HL-60 (cell line): Measurements from ENCODE around the gene TPPP2.

Experiments used
- CTCF ChIP-seq: IDR thresholded peaks from one replicate; pipeline ENCODE4 v1.5.1; 2011; ENCODE audit warnings: low read length, control low read depth, inconsistent platforms; ENCODE audit not compliant: insufficient read depth
- GABPA ChIP-seq: IDR thresholded peaks from 2 replicates; pipeline ENCODE4 v1.6.1; 2012; ENCODE audit warnings: low read depth
- POLR2AphosphoS5 ChIP-seq: IDR thresholded peaks from 2 replicates; pipeline ENCODE4 v1.6.1; 2012; ENCODE audit warnings: low read depth
- SPI1 ChIP-seq: IDR thresholded peaks from 2 replicates; pipeline ENCODE4 v1.6.1; 2012; ENCODE audit warnings: low read depth, mild to moderate bottlenecking, borderline replicate concordance
- TF ChIP-seq, protein P1 (sequence below): IDR thresholded peaks from 2 replicates; pipeline ENCODE4 v1.6.1; 2012; ENCODE audit warnings: low read depth; ENCODE audit not compliant: insufficient replicate concordance

DNA sequence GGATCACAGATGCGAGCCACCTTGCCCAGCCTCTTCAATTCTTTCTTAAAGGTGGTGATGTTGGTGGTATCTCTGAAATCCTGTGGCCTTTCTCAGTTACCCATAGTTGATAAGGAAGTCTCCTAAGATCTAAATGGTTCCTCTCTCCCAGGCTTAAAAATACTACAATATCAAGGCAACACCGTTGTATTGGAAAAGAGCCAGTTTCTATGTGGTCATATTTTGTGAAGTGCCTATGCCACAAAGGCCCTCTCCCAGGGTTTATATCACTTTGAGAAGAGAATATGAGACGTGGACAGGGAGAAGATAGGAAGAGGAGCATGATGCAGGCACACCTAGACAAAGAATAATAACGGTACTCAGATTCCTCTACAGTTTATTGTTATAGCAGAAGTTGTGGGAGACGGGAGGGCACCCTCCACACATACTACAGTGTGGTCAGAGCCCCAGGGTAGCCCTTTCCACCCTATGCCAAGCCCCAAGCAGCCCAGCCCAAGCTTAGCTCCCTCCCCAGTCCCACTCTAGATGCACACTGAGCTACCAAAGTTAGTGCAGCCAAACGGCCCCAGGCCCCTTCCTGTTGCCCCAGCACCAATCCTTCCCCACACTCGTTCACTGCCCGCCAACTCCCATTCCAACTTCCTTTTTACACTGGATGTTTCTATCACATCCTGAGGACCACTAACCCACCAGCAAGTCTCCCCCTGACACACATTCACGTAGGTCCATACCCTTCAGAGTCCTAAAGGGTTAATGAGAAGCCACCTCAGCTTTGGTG lies 13.4 kb upstream of the TPPP2 start:
- TF ChIP-seq CTCF (no peak), POLR2AphosphoS5 (no peak), GABPA (no peak), SPI1 (peak; percentile 5; the same call in 1 of the 2 replicates)
- TF ChIP-seq, protein P1, sequence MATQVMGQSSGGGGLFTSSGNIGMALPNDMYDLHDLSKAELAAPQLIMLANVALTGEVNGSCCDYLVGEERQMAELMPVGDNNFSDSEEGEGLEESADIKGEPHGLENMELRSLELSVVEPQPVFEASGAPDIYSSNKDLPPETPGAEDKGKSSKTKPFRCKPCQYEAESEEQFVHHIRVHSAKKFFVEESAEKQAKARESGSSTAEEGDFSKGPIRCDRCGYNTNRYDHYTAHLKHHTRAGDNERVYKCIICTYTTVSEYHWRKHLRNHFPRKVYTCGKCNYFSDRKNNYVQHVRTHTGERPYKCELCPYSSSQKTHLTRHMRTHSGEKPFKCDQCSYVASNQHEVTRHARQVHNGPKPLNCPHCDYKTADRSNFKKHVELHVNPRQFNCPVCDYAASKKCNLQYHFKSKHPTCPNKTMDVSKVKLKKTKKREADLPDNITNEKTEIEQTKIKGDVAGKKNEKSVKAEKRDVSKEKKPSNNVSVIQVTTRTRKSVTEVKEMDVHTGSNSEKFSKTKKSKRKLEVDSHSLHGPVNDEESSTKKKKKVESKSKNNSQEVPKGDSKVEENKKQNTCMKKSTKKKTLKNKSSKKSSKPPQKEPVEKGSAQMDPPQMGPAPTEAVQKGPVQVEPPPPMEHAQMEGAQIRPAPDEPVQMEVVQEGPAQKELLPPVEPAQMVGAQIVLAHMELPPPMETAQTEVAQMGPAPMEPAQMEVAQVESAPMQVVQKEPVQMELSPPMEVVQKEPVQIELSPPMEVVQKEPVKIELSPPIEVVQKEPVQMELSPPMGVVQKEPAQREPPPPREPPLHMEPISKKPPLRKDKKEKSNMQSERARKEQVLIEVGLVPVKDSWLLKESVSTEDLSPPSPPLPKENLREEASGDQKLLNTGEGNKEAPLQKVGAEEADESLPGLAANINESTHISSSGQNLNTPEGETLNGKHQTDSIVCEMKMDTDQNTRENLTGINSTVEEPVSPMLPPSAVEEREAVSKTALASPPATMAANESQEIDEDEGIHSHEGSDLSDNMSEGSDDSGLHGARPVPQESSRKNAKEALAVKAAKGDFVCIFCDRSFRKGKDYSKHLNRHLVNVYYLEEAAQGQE = no peak
